Stimulated activated CD4-positive, alpha-beta T cell treated with anti-CD3 and anti-CD28 coated beads, Interleukin-15, amount 100 ng/mL, for 24 hours (primary cell): ENCODE results near the gene CDPF1.
A peak's percentile ranks its signal among the peaks of the same experiment; 100 is the strongest.
"Not testable (repeated sequence)": the region's sequence is repeated elsewhere in the genome, so short reads cannot be mapped to it uniquely, and the experiment has no call there.

Source experiments
- DNase-seq: peaks from one replicate; pipeline ENCODE4 v3.0.0-alpha.2; 2020

CDPF1 gene

GRCh38 chr22:46224044-46224897 is 25.8 kb downstream of the CDPF1 start:
- no peak for DNase-seq

GRCh38 chr22:46220921-46221320 is 29.2 kb downstream of the CDPF1 start:
- peak; percentile 10 for DNase-seq

GRCh38 chr22:46219636-46220035 is 30.5 kb downstream of the CDPF1 start:
- DNase-seq: no peak

- DNase-seq: no peak
These were observed 35.5 kb downstream of the CDPF1 start for GRCh38 chr22:46214616-46215015.

GRCh38 chr22:46214149-46214548 is 35.9 kb downstream of the CDPF1 start:
- no peak for DNase-seq

GRCh38 chr22:46213052-46213451 is 37.0 kb downstream of the CDPF1 start:
- DNase-seq: no peak

GRCh38 chr22:46212195-46212594 is 37.9 kb downstream of the CDPF1 start:
- no peak for DNase-seq

- no peak for DNase-seq
These were observed 40.8 kb downstream of the CDPF1 start for GRCh38 chr22:46209262-46209661.

- no peak for DNase-seq
These were observed 46.5 kb downstream of the CDPF1 start for GRCh38 chr22:46203601-46203980.

- DNase-seq: no peak
These were observed 47.0 kb downstream of the CDPF1 start for GRCh38 chr22:46202897-46203600.

- DNase-seq: no peak
These were observed 48.9 kb downstream of the CDPF1 start for GRCh38 chr22:46201059-46201757.

GRCh38 chr22:46198806-46199205 is 51.3 kb downstream of the CDPF1 start:
- not testable (repeated sequence) for DNase-seq

- DNase-seq: no peak
These were observed 51.8 kb downstream of the CDPF1 start for GRCh38 chr22:46198274-46198673.

GRCh38 chr22:46196278-46196677 is 53.8 kb downstream of the CDPF1 start:
- DNase-seq: no peak

- DNase-seq: no peak
These were observed 54.5 kb downstream of the CDPF1 start for GRCh38 chr22:46195487-46196165.
